Cerebellar nuclear complex (tissue), 1 donor: ENCODE results near the gene TMEM259.

Source experiments
- DNase-seq, 2 experiments: peaks; one replicate each; lab custom pipeline; 2025; lab: John Stamatoyannopoulos, UW

Gene TMEM259

GRCh38 chr19:1020868-1021425 lies at the start of gene TMEM259:
TMEM259 (minus strand) TSS chr19:1021123; CDS start chr19:1020996, 127 bp downstream.
- peak; percentile 45 to 82 for DNase-seq

GRCh38 chr19:1070576-1070930 lies 49.6 kb upstream of the TMEM259 start:
- DNase-seq: no peak

GRCh38 chr19:1069009-1069779 lies 48.3 kb upstream of the TMEM259 start:
- DNase-seq: no peak

- no peak for DNase-seq
Measured at GRCh38 chr19:1068009-1069001, 47.4 kb upstream of the TMEM259 start.

DNA sequence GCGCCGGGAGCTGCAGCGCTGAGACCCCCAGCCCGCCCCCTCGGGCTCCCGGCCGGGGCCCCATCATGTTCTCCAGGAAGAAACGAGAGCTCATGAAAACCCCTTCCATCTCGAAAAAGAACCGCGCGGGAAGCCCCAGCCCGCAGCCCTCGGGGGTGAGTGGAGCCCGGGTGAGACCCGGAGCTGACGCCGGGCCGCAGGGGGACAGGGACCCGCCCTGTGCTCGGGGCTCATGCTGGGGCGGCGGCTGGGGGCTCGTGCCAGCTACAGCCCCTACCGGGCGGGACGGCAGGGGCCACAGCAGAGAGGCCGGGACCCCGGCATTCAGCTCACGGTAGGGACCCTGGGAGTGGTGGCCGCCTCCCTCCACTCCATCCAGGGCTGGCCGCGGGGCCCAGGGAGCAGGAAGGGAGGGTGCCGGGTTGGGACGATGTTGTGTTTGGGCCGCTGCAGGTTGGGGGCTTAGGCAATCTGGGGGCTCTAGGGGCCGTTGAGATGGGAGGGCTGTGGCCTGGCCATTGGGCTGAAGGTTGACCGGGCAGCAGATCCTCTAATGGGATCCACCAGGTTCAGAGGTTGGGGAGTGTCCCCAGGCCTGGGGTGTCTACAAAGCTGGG lies 46.5 kb upstream of the TMEM259 start:
- DNase-seq: no peak

- no peak for DNase-seq
Measured at GRCh38 chr19:1066748-1067340, 45.9 kb upstream of the TMEM259 start, which contains the start of gene ARHGAP45. ARHGAP45 (plus strand) TSS chr19:1067167; CDS start chr19:1067406, 239 bp downstream.

- no peak for DNase-seq
Measured at GRCh38 chr19:1066251-1066747, 45.4 kb upstream of the TMEM259 start.

- DNase-seq: no peak
Measured at GRCh38 chr19:1065606-1066109, 44.7 kb upstream of the TMEM259 start.

DNA sequence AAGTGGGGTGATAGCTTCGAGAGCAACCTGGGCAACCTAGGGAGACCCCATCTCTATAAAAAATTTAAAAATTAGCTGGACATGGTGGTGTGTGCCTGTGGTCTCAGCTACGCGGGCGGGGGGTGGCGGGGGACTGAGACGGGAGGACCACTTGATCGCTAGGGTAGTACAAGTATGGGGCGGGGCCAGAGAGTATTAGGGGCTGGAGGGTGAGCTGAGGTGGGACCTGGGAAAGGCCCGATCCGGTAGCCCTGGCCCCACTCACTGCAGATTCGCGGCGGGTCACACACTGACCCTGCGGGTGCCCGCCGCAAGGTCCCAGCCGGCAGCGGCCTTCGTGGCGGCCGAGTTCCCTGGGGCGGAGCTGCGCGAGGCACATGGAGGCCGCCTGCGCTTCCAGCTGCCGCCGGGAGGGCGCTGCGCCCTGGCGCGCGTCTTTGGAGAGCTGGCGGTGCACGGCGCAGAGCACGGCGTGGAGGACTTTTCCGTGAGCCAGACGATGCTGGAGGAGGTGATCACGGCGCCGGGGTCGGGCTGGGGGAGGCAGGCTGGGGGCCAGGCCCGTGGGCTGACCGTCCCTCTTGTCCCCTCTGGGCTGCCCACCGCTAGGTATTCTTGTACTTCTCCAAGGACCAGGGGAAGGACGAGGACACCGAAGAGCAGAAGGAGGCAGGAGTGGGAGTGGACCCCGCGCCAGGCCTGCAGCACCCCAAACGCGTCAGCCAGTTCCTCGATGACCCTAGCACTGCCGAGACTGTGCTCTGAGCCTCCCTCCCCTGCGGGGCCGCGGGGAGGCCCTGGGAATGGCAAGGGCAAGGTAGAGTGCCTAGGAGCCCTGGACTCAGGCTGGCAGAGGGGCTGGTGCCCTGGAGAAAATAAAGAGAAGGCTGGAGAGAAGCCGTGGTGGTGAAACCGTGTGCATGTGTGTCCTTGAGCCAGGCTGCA lies 44.0 kb upstream of the TMEM259 start:
- no peak for DNase-seq

DNA sequence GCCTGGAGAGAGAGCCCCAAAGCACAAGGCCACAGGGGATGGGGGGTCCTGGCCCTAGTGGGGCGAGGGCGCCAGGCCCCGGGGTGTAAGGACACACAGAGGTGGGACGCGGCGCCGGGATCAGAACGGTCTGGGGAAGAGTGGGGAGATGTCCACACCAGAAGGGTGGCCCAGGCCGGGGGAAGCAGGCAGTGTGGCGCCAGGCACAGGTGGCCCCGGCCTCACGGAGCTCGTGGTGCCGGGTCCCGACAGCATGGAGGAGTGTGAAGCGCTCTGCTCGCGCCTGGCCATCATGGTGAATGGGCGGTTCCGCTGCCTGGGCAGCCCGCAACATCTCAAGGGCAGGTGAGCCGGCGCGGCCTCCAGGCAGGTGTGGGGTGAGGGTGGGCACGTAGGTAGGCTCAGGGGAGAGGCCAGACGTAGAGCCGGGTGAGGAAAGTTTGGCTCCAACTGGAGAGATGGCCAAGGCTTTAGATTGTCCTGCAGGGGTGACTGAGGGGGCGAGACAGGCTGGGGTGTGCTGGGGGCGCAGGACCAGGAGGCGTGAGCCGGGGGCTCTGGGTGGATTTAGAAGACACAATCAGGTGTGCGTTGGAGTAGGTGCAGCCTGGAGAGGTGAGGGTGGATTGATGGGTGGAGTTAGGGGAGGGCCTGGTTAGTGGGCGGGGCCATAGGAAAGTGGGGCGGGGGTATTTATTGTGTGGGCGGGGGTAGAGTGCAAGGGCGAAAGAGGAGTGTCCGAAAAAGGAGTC lies 43.2 kb upstream of the TMEM259 start:
- no peak for DNase-seq

- DNase-seq: no peak
Measured at GRCh38 chr19:1063030-1063908, 42.3 kb upstream of the TMEM259 start.

DNA sequence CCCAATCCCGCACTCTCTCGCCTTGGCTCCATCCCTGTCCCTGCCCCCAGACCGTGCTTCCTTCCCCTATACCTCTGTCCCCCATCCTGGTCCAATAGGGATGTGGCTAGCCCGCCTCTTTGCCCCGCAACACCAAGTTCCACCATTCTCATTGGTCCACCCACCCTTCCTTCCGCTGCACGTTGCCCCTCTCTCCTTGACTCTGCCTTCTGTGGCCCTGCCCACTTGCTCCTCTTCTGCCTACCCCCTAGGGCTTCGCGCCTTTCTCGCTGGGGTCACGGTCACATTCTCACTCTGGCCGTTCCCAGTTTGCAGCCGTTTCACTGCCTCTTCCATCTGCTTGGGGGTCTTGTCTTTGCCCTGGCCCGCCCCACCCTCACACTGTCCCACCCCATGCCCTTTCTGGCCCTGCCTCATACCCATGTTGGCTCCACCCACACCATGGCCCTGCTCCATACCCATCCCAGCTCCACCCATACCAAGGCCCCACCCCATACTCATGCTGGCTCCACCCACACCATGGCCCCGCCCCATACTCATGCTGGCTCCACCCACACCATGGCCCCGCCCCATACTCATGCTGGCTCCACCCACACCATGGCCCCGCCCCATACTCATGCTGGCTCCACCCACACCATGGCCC lies 41.6 kb upstream of the TMEM259 start:
- DNase-seq: no peak

DNA sequence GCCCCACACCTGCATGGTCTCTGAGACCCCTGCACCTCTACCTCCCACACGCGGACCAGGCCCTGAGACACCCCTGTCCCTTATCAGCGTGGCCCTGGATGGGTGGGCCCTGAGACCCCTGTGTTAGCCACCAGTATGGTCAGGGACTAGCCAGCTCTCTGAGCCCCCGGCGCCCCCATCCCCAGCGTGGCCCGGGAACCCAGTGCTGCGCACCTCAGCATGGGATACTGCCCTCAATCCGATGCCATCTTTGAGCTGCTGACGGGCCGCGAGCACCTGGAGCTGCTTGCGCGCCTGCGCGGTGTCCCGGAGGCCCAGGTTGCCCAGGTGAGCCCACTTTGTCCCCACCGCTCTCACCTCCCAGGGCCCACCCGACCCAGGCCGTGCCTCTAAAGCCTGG lies 41.1 kb upstream of the TMEM259 start:
- DNase-seq: no peak

DNA sequence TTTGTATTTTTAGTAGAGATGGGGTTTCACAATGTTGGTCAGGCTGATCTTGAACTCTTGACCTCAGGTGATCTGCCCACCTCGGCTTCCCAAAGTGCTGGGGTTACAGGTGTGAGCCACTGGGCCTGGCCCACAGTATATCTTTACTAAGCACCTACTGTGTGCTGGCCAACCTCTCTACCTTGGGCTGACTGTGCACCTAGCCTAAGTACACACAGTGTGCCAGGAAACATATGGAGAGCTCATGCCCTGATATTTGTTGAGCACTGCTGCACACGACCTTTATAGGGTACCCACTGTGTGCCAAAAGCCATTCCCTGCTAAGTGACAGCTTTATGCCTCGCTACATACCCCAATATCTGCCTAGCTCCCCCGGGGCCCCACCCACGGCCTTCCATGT lies 39.8 kb upstream of the TMEM259 start:
- DNase-seq: no peak

DNA sequence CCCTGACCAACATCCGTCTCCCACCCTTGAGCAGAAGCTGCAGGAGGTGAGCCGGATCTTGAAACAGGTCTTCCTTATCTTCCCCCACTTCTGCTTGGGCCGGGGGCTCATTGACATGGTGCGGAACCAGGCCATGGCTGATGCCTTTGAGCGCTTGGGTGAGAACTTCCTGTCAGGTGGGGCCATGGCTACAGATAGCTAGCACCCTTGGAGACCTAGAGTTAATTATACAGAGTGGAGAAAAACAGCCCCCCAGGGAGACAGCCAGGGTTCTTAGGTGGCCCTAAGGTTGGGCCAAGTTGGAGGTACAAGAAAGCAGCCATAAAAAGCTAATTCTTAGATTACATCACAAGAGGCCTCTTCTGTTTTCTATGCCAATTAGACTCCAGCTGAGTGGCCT lies 37.2 kb upstream of the TMEM259 start:
- no peak for DNase-seq

DNA sequence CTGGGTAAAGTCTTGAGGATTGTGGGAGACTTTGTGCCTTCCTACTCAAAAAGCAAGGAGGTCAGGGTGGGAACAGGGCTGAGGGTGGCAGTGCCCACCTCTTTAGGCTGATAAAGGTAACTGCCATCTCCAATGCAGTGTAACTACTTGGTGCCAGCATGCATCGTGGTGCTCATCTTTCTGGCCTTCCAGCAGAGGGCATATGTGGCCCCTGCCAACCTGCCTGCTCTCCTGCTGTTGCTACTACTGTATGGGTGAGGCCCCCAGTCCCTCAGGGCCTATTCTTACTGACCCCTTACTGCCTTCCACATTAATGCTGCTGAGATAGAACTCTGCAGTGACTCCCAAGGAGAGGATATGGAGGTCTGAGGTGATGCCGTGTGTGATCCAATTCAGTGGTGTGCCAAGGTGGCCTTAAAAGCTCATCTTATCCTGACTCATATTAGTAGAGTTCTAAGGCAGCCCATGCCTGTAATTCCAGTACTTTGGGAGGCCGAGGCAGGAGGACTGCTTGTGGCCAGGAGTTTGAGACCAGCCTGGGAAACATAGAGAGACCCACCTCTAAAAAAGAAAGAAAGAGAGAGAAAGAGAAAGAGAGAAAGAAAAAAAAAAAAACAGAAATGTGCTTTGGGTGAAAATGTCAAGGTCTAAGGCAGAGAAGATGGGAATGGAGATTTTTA lies 36.4 kb upstream of the TMEM259 start:
- no peak for DNase-seq
